Hepatocyte (in vitro differentiated cells): Measurements from ENCODE around the gene CHN1. TPM values are rescaled to one million over a fixed set of nuclear protein-coding genes. Genes with fewer than 3 reads are reported as not detected.

Experiments
- DNase-seq: peaks from one replicate; pipeline ENCODE4 v3.0.0-alpha.2; 2016; ENCODE audit warnings: low spot score
- H2AFZ ChIP-seq: fragments of 200-600 bp; sonication (generic); 2 replicates; pipeline ENCODE4 v1.6.0; 2016; ENCODE audit warnings: antibody characterized with exemption, mild to moderate bottlenecking
- H3K27ac ChIP-seq: fragments of 200-600 bp; sonication (generic); 2 replicates; pipeline ENCODE4 v1.5.1; 2016; ENCODE audit warnings: mild to moderate bottlenecking
- H3K27me3 ChIP-seq: fragments of 200-600 bp; sonication (generic); 2 replicates; pipeline ENCODE4 v1.6.1; 2016
- H3K36me3 ChIP-seq: fragments of 200-600 bp; sonication (generic); replicated peaks from 2 replicates; pipeline ENCODE4 v1.5.1; 2016; ENCODE audit warnings: low read depth; ENCODE audit not compliant: insufficient read depth
- H3K4me1 ChIP-seq: fragments of 200-600 bp; sonication (generic); 2 replicates; pipeline ENCODE4 v1.5.1; 2016; ENCODE audit warnings: mild to moderate bottlenecking, moderate library complexity; ENCODE audit not compliant: insufficient read depth
- H3K4me2 ChIP-seq: fragments of 200-600 bp; sonication (generic); 2 replicates; pipeline ENCODE4 v1.6.0; 2016
- H3K4me3 ChIP-seq: fragments of 200-600 bp; sonication (generic); 2 replicates; pipeline ENCODE4 v1.5.1; 2016; ENCODE audit warnings: mild to moderate bottlenecking
- H3K79me2 ChIP-seq: fragments of 200-600 bp; sonication (generic); 2 replicates; pipeline ENCODE4 v1.6.0; 2017; ENCODE audit warnings: mild to moderate bottlenecking
- H3K9me2 ChIP-seq: fragments of 200-600 bp; sonication (generic); replicated peaks from 2 replicates; pipeline ENCODE4 v1.6.0; 2017; ENCODE audit warnings: mild to moderate bottlenecking; ENCODE audit not compliant: insufficient read depth
- H3K9me3 ChIP-seq: fragments of 200-600 bp; sonication (generic); 2 replicates; pipeline ENCODE4 v1.5.1; 2016; ENCODE audit warnings: low read depth, mild to moderate bottlenecking
- H4K20me1 ChIP-seq: fragments of 200-600 bp; sonication (generic); 2 replicates; pipeline ENCODE4 v1.6.0; 2016; ENCODE audit warnings: mild to moderate bottlenecking; ENCODE audit not compliant: insufficient read depth, poor library complexity, severe bottlenecking
- CTCF ChIP-seq: fragments of 200-600 bp; sonication (generic); IDR thresholded peaks from 2 replicates; pipeline ENCODE4 v1.5.1; 2016; ENCODE audit warnings: antibody characterized with exemption, mild to moderate bottlenecking; ENCODE audit not compliant: poor library complexity
- EZH2 ChIP-seq: fragments of 200-600 bp; sonication (generic); IDR thresholded peaks from 2 replicates; pipeline ENCODE4 v1.6.1; 2016; ENCODE audit warnings: antibody characterized with exemption, mild to moderate bottlenecking, borderline replicate concordance
- EZH2phosphoT487 ChIP-seq: fragments of 200-600 bp; sonication (generic); IDR thresholded peaks from one replicate; pipeline ENCODE4 v1.6.1; 2018; ENCODE audit warnings: antibody characterized with exemption, mild to moderate bottlenecking, low read depth, moderate library complexity; ENCODE audit not compliant: unreplicated experiment, severe bottlenecking
- WGBS: methylation state at CpG from one replicate; pipeline ENCODE4 v1.1.6; 2016; ENCODE audit warnings: low lambda C conversion rate; ENCODE audit errors: missing lambda C conversion rate; 5-methylcytosine and 5-hydroxymethylcytosine counted together
- polyA plus RNA-seq: library from polyadenylated mRNA; unstranded; fragments of >200 nt; fragmentation: Nextera tagmentation; extraction: Ambion mirVana; gene quantifications from 2 replicates; pipeline ENCODE4 v1.2.1, GENCODE V29; 2016
- total RNA-seq: library from RNA; depleted of rRNA; stranded (reverse); fragments of >200 nt; gene quantifications from 2 replicates; pipeline ENCODE4 v1.2.3, GENCODE V29; 2014

CHN1 gene
- total and polyA plus RNA-seq, 2 experiments from 2014 or later = 19.2 to 23.0 TPM

- no peaks in the 10 kb centered on the region for H3K27me3 ChIP-seq
- H3K27ac ChIP-seq = no peak overlapping the region
- TF ChIP-seq EZH2phosphoT487 = no peak
- no peaks in the 10 kb centered on the region for H3K9me2 ChIP-seq
- no peaks in the 10 kb centered on the region for H3K79me2 ChIP-seq
- WGBS = 91% methylated on average over 4 of the region's 4 CpGs
- H2AFZ ChIP-seq = no peak overlapping the region
- no peak overlapping the region for H3K4me3 ChIP-seq
- no peak overlapping the region for H3K4me2 ChIP-seq
- H3K4me1 ChIP-seq = no peaks in the 10 kb centered on the region
- no peaks in the 10 kb centered on the region for H3K36me3 ChIP-seq
- no peaks in the 10 kb centered on the region for H4K20me1 ChIP-seq
- no peaks in the 10 kb centered on the region for H3K9me3 ChIP-seq
- no peak for DNase-seq
These were observed 31.1 kb downstream of the CHN1 start for GRCh38 chr2:174974131-174974530.

GRCh38 chr2:174972924-174973323 lies 32.3 kb downstream of the CHN1 start:
- Histone ChIP-seq H3K4me3 (no peak overlapping the region), H3K9me2 (no peaks in the 10 kb centered on the region), H3K36me3 (no peaks in the 10 kb centered on the region), H4K20me1 (no peaks in the 10 kb centered on the region), H3K27me3 (no peaks in the 10 kb centered on the region), H2AFZ (no peak overlapping the region), H3K27ac (no peak overlapping the region), H3K9me3 (no peaks in the 10 kb centered on the region), H3K4me1 (peaks cover 3% of the 10 kb centered on the region), H3K79me2 (no peaks in the 10 kb centered on the region), H3K4me2 (peak overlapping the region; percentile 18)
- no peak for DNase-seq
- TF ChIP-seq EZH2phosphoT487 (no peak), EZH2 (no peak), CTCF (no peak)

- peak overlapping the region; percentile 18 for H3K4me2 ChIP-seq
- peak overlapping the region; percentile 13 for H3K27ac ChIP-seq
- H3K9me2 ChIP-seq = no peaks in the 10 kb centered on the region
- H3K36me3 ChIP-seq = no peaks in the 10 kb centered on the region
- H3K27me3 ChIP-seq = no peaks in the 10 kb centered on the region
- peak; percentile 42 for DNase-seq
- no peaks in the 10 kb centered on the region for H3K79me2 ChIP-seq
- no peaks in the 10 kb centered on the region for H3K9me3 ChIP-seq
- no peak overlapping the region for H2AFZ ChIP-seq
- H3K4me3 ChIP-seq = no peak overlapping the region
- TF ChIP-seq CTCF (no peak), EZH2 (no peak)
- H3K4me1 ChIP-seq = peaks cover 8% of the 10 kb centered on the region
- WGBS = 61% methylated on average over 7 of the region's 7 CpGs
- H4K20me1 ChIP-seq = no peaks in the 10 kb centered on the region
These were observed 33.1 kb downstream of the CHN1 start for GRCh38 chr2:174971868-174972781.

- no peak for DNase-seq
- WGBS = 95% methylated on average over 1 of the region's 1 CpG
- no peaks in the 10 kb centered on the region for H4K20me1 ChIP-seq
- no peak overlapping the region for H2AFZ ChIP-seq
- H3K9me2 ChIP-seq = no peaks in the 10 kb centered on the region
- peaks cover 18% of the 10 kb centered on the region for H3K4me1 ChIP-seq
- H3K27me3 ChIP-seq = no peaks in the 10 kb centered on the region
- H3K27ac ChIP-seq = no peak overlapping the region
- no peaks in the 10 kb centered on the region for H3K79me2 ChIP-seq
- no peak overlapping the region for H3K4me2 ChIP-seq
- no peaks in the 10 kb centered on the region for H3K36me3 ChIP-seq
- no peaks in the 10 kb centered on the region for H3K9me3 ChIP-seq
- H3K4me3 ChIP-seq = no peak overlapping the region
- TF ChIP-seq EZH2phosphoT487 = no peak
- TF ChIP-seq EZH2 = no peak
- TF ChIP-seq CTCF = no peak
These were observed 35.1 kb downstream of the CHN1 start for GRCh38 chr2:174970092-174970491.
